IMR-90 (cell line): ENCODE results near the gene SMG1. TPM values are rescaled to one million over a fixed set of nuclear protein-coding genes. Genes with fewer than 3 reads are reported as not detected.

Experiments
- ATAC-seq: fragments of 200-7000 bp; cut with Tn5 transposase; 2 replicates; pipeline ENCODE4 v1.9.1; 2020; ENCODE audit warnings: low read depth, mild to moderate bottlenecking, moderate library complexity
- BruUV-seq: library from RNA; stranded (reverse); fragments of 400-500 nt; replicated peaks from 2 replicates; lab custom pipeline; 2021; lab: Mats Ljungman, UMichigan
- CTCF ChIA-PET: fragments of 300-600 bp; formaldehyde crosslinking; extraction: SDS; loops from one replicate; lab custom pipeline; 2021; ENCODE audit warnings: antibody characterized with exemption; lab: Yijun Ruan, JAX
- POLR2A ChIA-PET: fragments of 300-600 bp; sonication (Branson Sonifier 250); formaldehyde crosslinking; loops from one replicate; lab custom pipeline; 2022; ENCODE audit warnings: antibody characterized with exemption; ENCODE audit not compliant: unreplicated experiment; lab: Charles Lee
- DNase-seq: peaks from one replicate; pipeline ENCODE4 v3.0.0; 2013
- H2AFZ ChIP-seq: replicated peaks from 2 replicates; pipeline ENCODE3; 2013; ENCODE audit warnings: low read length, mild to moderate bottlenecking; ENCODE audit not compliant: poor library complexity
- H2AK5ac ChIP-seq: 2 replicates; pipeline ENCODE4 v1.6.1; 2013; ENCODE audit warnings: low read depth, low read length, inconsistent platforms
- H2AK9ac ChIP-seq: replicated peaks from 2 replicates; pipeline ENCODE3; 2013; ENCODE audit warnings: mild to moderate bottlenecking, low read depth, low read length, moderate library complexity; ENCODE audit not compliant: poor library complexity
- H2BK120ac ChIP-seq: 2 replicates; pipeline ENCODE4 v1.6.1; 2013; ENCODE audit warnings: low read depth, low read length, inconsistent platforms
- H2BK15ac ChIP-seq: 3 replicates; pipeline ENCODE4 v1.6.1; 2013; ENCODE audit warnings: low read depth, low read length, inconsistent platforms
- H2BK20ac ChIP-seq: 2 replicates; pipeline ENCODE4 v1.6.1; 2013; ENCODE audit warnings: low read depth, mild to moderate bottlenecking, inconsistent platforms, low read length, moderate library complexity
- H2BK5ac ChIP-seq: 2 replicates; pipeline ENCODE4 v1.6.1; 2013; ENCODE audit warnings: mild to moderate bottlenecking, low read depth, low read length, inconsistent platforms; ENCODE audit not compliant: poor library complexity, severe bottlenecking
- H3K14ac ChIP-seq: replicated peaks from 2 replicates; pipeline ENCODE4 v1.6.1; 2013; ENCODE audit warnings: low read depth, low read length, inconsistent platforms
- H3K18ac ChIP-seq: 2 replicates; pipeline ENCODE4 v1.6.1; 2013; ENCODE audit warnings: low read depth, low read length, control low read depth
- H3K23ac ChIP-seq: 2 replicates; pipeline ENCODE4 v1.6.1; 2013; ENCODE audit warnings: low read depth, low read length, inconsistent platforms
- H3K27ac ChIP-seq: 2 replicates; pipeline ENCODE4 v1.5.1; 2013; ENCODE audit warnings: mild to moderate bottlenecking, control low read depth, low read length; ENCODE audit not compliant: insufficient read depth
- H3K27me3 ChIP-seq: 2 replicates; pipeline ENCODE4 v1.6.1; 2013; ENCODE audit warnings: low read length; ENCODE audit not compliant: control insufficient read depth, insufficient read depth
- H3K36me3 ChIP-seq: 2 replicates; pipeline ENCODE4 v1.6.1; 2013; ENCODE audit warnings: low read length, mixed read lengths; ENCODE audit not compliant: control insufficient read depth, insufficient read depth
- H3K4ac ChIP-seq: 2 replicates; pipeline ENCODE4 v1.6.1; 2013; ENCODE audit warnings: low read depth, low read length, inconsistent platforms
- H3K4me1 ChIP-seq: 2 replicates; pipeline ENCODE4 v1.6.1; 2013; ENCODE audit warnings: low read length, mixed read lengths; ENCODE audit not compliant: control insufficient read depth, insufficient read depth
- H3K4me2 ChIP-seq: 2 replicates; pipeline ENCODE4 v1.6.1; 2013; ENCODE audit warnings: low read depth, mild to moderate bottlenecking, control low read depth, low read length, moderate library complexity
- H3K4me3 ChIP-seq: 2 replicates; pipeline ENCODE4 v1.5.1; 2013; ENCODE audit warnings: low read depth, mild to moderate bottlenecking, control low read depth, low read length, moderate library complexity; ENCODE audit not compliant: insufficient read depth
- H3K56ac ChIP-seq: 2 replicates; pipeline ENCODE4 v1.6.1; 2013; ENCODE audit warnings: low read length, inconsistent platforms; ENCODE audit not compliant: insufficient read depth; ENCODE audit errors: extremely low read depth
- H3K79me1 ChIP-seq, 2 experiments: 2 replicates each; pipeline ENCODE4 v1.6.1; 2013; ENCODE audit warnings: low read length in 2 of 2, inconsistent platforms in 1 of 2, low read depth in 1 of 2
- H3K9ac ChIP-seq: 2 replicates; pipeline ENCODE4 v1.6.1; 2013; ENCODE audit warnings: low read depth, low read length, control low read depth
- H3K9me1 ChIP-seq: 2 replicates; pipeline ENCODE4 v1.6.1; 2013; ENCODE audit warnings: low read length, inconsistent platforms; ENCODE audit not compliant: insufficient read depth
- H3K9me3 ChIP-seq: 2 replicates; pipeline ENCODE4 v1.6.1; 2013; ENCODE audit warnings: low read length; ENCODE audit not compliant: control insufficient read depth, insufficient read depth
- H4K20me1 ChIP-seq: 2 replicates; pipeline ENCODE4 v1.6.1; 2013; ENCODE audit warnings: low read length, inconsistent platforms; ENCODE audit not compliant: insufficient read depth
- H4K5ac ChIP-seq: 2 replicates; pipeline ENCODE4 v1.6.1; 2013; ENCODE audit warnings: mild to moderate bottlenecking, low read depth, low read length, control low read depth
- H4K8ac ChIP-seq, 2 experiments: 2 replicates each; pipeline ENCODE4 v1.6.1; 2013; ENCODE audit warnings: low read depth in 2 of 2, low read length in 2 of 2, control low read depth in 1 of 2, inconsistent platforms in 1 of 2
- H4K91ac ChIP-seq: 2 replicates; pipeline ENCODE4 v1.6.1; 2013; ENCODE audit warnings: low read depth, low read length, inconsistent platforms; ENCODE audit not compliant: insufficient read depth
- CHD1 ChIP-seq: IDR thresholded peaks from 2 replicates; pipeline ENCODE4 v1.6.1; 2012; ENCODE audit warnings: low read depth, low read length, improper control_type of control experiment
- CTCF ChIP-seq: conservative IDR thresholded peaks from 2 replicates; pipeline ENCODE4 v1.5.1; 2012; ENCODE audit warnings: mild to moderate bottlenecking, low read depth, low read length, improper control_type of control experiment
- FOS ChIP-seq: fragments of 150-350 bp; IDR thresholded peaks from 2 replicates; pipeline ENCODE4 v1.6.1; 2016; ENCODE audit warnings: low read depth, low read length
- MAFK ChIP-seq: IDR thresholded peaks from 2 replicates; pipeline ENCODE4 v1.6.1; 2012; ENCODE audit warnings: low read depth, low read length, improper control_type of control experiment
- MXI1 ChIP-seq: IDR thresholded peaks from 2 replicates; pipeline ENCODE4 v1.6.1; 2012; ENCODE audit warnings: low read depth, mild to moderate bottlenecking, low read length, moderate library complexity, borderline replicate concordance
- NFE2L2 ChIP-seq: fragments of 150-350 bp; IDR thresholded peaks from 2 replicates; pipeline ENCODE4 v1.6.1; 2016; ENCODE audit warnings: low read depth, mild to moderate bottlenecking, low read length
- WGBS, 2 experiments: methylation state at CpG; one replicate each; pipeline versions ENCODE4 v1.1.5 to v1.1.7; 2013; ENCODE audit warnings: missing lambda C conversion rate in 2 of 2; ENCODE audit not compliant: insufficient read length in 1 of 2; ENCODE audit errors: extremely low coverage in 2 of 2; 5-methylcytosine and 5-hydroxymethylcytosine counted together
- dilution Hi-C: fragments of 300-500 bp; cut with HindIII; formaldehyde crosslinking; loops from one replicate; pipeline ENCODE4 v1.14.3; 2018; ENCODE audit warnings: low sequenced_read_pairs; ENCODE audit not compliant: unreplicated experiment
- in situ Hi-C: fragments of 300-500 bp; cut with MboI; formaldehyde crosslinking; loops from 3 replicates; pipeline ENCODE4 v1.14.3; 2019; ENCODE audit warnings: low sequenced_read_pairs, inconsistent platforms, mixed read lengths
- intact Hi-C: fragments of 100-400 bp; cut with micrococcal nuclease; formaldehyde crosslinking; loops from 2 replicates; pipeline ENCODE4 v1.10.0; 2022
- polyA plus RNA-seq, 3 experiments: library from polyadenylated mRNA; depleted of rRNA; stranded (reverse); fragments of >200 nt; gene quantifications; 2 replicates each; pipeline ENCODE4 v1.2.3, GENCODE V29; 2012; ENCODE audit warnings: low replicate concordance in 1 of 3
- total RNA-seq: library from RNA; depleted of rRNA; stranded (reverse); fragments of >200 nt; gene quantifications from 2 replicates; pipeline ENCODE4 v1.2.3, GENCODE V29; 2012

SMG1 gene
- total and polyA plus RNA-seq, 2 of the 4 experiments (the other 2 are of a cell fraction), result 13.4 to 53.8 TPM

GRCh38 chr16:18801145-18801972 is 124.8 kb downstream of the SMG1 start, which contains the start of gene ARL6IP1 (continued):
- TF ChIP-seq CTCF, result peak; percentile 94

GRCh38 chr16:18800775-18801144 is 125.4 kb downstream of the SMG1 start:
- intact Hi-C loops (loop anchor here (1.0 to 10.0 kb wide), 3 partner anchors 10 to 264 kb away; partner anchors contain the start of genes COQ7 and RPS15A), dilution Hi-C loops (no loop called here), in situ Hi-C loops (no loop called here)
- no peaks in the 10 kb centered on the region for H3K9me3 ChIP-seq
- no CpG with 5 or more reads among the region's 15 CpGs for WGBS, 2 experiments
- no peak overlapping the region for H3K18ac ChIP-seq
- H3K79me1 ChIP-seq, result peaks cover 4 to 15% of the 10 kb centered on the region in 2 experiments; a peak in 3 of 4 replicates
- H3K56ac ChIP-seq, result peak overlapping the region; percentile 77; the same call in 1 of the 2 replicates
- no peaks in the 10 kb centered on the region for H3K36me3 ChIP-seq
- H3K9ac ChIP-seq, result peak overlapping the region; percentile 62
- H4K91ac ChIP-seq, result peak overlapping the region; percentile 65
- DNase-seq, result no peak
- H2AFZ ChIP-seq, result peak overlapping the region; percentile 95
- no peak overlapping the region for H2BK20ac ChIP-seq
- no peak for ATAC-seq
- peak overlapping the region; percentile 65; the same call in 1 of the 2 replicates for H2AK5ac ChIP-seq
- peak overlapping the region; percentile 70 for H3K14ac ChIP-seq
- ChIA-PET POLR2A (interaction anchor here (1.0 kb wide), 1 partner anchor 10 kb away, joined by 3 read pairs; no protein-coding TSS in a partner anchor), CTCF (interaction anchor here (0.7 to 1.5 kb wide), 6 partner anchors 9 to 20 kb away, joined by 3 to 9 read pairs (median 6); partner anchors contain the start of gene RPS15A)
- 0 out of 4 replicates have a peak overlapping the region, but pooled peaks of 1 of the 2 experiments have one; percentile 1 for H4K8ac ChIP-seq
- peak overlapping the region; percentile 70 for H3K4me3 ChIP-seq
- TF ChIP-seq FOS, result no peak
- no peak for TF ChIP-seq NFE2L2
- no peak for TF ChIP-seq MXI1
- TF ChIP-seq CHD1, result 0 out of 2 replicates have a peak, but pooled peaks have one; percentile 76
- TF ChIP-seq CTCF, result no peak
- TF ChIP-seq MAFK, result no peak
- no peaks in the 10 kb centered on the region for H3K27me3 ChIP-seq
- H2AK9ac ChIP-seq, result peak overlapping the region; percentile 94
- no peak overlapping the region for H4K5ac ChIP-seq
- peak overlapping the region; percentile 74 for H3K23ac ChIP-seq
- peaks cover 18% of the 10 kb centered on the region; the same call in 1 of the 2 replicates for H4K20me1 ChIP-seq
- H3K4ac ChIP-seq, result peak overlapping the region; percentile 64
- peak overlapping the region; percentile 92 for H3K4me2 ChIP-seq
- H3K9me1 ChIP-seq, result no peaks in the 10 kb centered on the region
- H2BK120ac ChIP-seq, result no peak overlapping the region
- peaks cover 2% of the 10 kb centered on the region for H3K4me1 ChIP-seq
- BruUV-seq, result no TSS peak
- H3K27ac ChIP-seq, result peak overlapping the region; percentile 65
- peak overlapping the region; percentile 40 for H2BK5ac ChIP-seq
- H2BK15ac ChIP-seq, result no peak overlapping the region
